Measurements from ENCODE around the gene PDE6B. TPM values are rescaled to one million over a fixed set of nuclear protein-coding genes. Genes with fewer than 3 reads are reported as not detected.

PDE6B gene
- total and polyA plus RNA-seq, 2 experiments from 2014 or later: 17.3 to 26.1 TPM

GRCh38 chr4:656436-657337 is 31.3 kb downstream of the PDE6B start:
- no peaks in the 10 kb centered on the region for H3K9me2 ChIP-seq (replicated peaks; ENCODE audit: insufficient read depth)
- H3K79me2 ChIP-seq: no peaks in the 10 kb centered on the region
- no peaks in the 10 kb centered on the region for H3K4me1 ChIP-seq (ENCODE audit: insufficient read depth)
- no peak overlapping the region for H3K27ac ChIP-seq
- no peaks in the 10 kb centered on the region for H4K20me1 ChIP-seq (ENCODE audit: insufficient read depth, poor library complexity, severe bottlenecking)
- no peaks in the 10 kb centered on the region for H3K36me3 ChIP-seq (replicated peaks; ENCODE audit: insufficient read depth, low read depth)
- H2AFZ ChIP-seq: no peak overlapping the region
- H3K4me2 ChIP-seq: no peak overlapping the region
- TF ChIP-seq EZH2phosphoT487 (IDR thresholded peaks at IDR 0.05; ENCODE audit: low read depth, severe bottlenecking, unreplicated experiment) (no peak), CTCF (IDR thresholded peaks at IDR 0.05; ENCODE audit: poor library complexity) (no peak), EZH2 (IDR thresholded peaks at IDR 0.05; ENCODE audit: borderline replicate concordance) (no peak)
- no peak for DNase-seq (ENCODE audit: low spot score)
- 83% methylated on average over 38 of the region's 58 CpGs for WGBS (ENCODE audit: low lambda C conversion rate, missing lambda C conversion rate)
- no peaks in the 10 kb centered on the region for H3K27me3 ChIP-seq
- no peaks in the 10 kb centered on the region for H3K9me3 ChIP-seq (ENCODE audit: low read depth)
- no peak overlapping the region for H3K4me3 ChIP-seq

GRCh38 chr4:657338-657833 is 32.0 kb downstream of the PDE6B start:
- TF ChIP-seq CTCF (IDR thresholded peaks at IDR 0.05; ENCODE audit: poor library complexity) (no peak), EZH2phosphoT487 (IDR thresholded peaks at IDR 0.05; ENCODE audit: low read depth, severe bottlenecking, unreplicated experiment) (no peak), EZH2 (IDR thresholded peaks at IDR 0.05; ENCODE audit: borderline replicate concordance) (no peak)
- no peaks in the 10 kb centered on the region for H3K9me2 ChIP-seq (replicated peaks; ENCODE audit: insufficient read depth)
- H3K4me1 ChIP-seq (ENCODE audit: insufficient read depth): no peaks in the 10 kb centered on the region
- no peak overlapping the region for H3K4me2 ChIP-seq
- H3K36me3 ChIP-seq (replicated peaks; ENCODE audit: insufficient read depth, low read depth): no peaks in the 10 kb centered on the region
- no peak overlapping the region for H2AFZ ChIP-seq
- H4K20me1 ChIP-seq (ENCODE audit: insufficient read depth, poor library complexity, severe bottlenecking): no peaks in the 10 kb centered on the region
- no peaks in the 10 kb centered on the region for H3K27me3 ChIP-seq
- no peak overlapping the region for H3K27ac ChIP-seq
- no peak for DNase-seq (ENCODE audit: low spot score)
- 94% methylated on average over 9 of the region's 23 CpGs for WGBS (ENCODE audit: low lambda C conversion rate, missing lambda C conversion rate)
- H3K4me3 ChIP-seq: no peak overlapping the region
- H3K79me2 ChIP-seq: no peaks in the 10 kb centered on the region
- H3K9me3 ChIP-seq (ENCODE audit: low read depth): no peaks in the 10 kb centered on the region

- Histone ChIP-seq H2AFZ (no peak overlapping the region), H3K4me1 (ENCODE audit: insufficient read depth) (peaks cover 2% of the 10 kb centered on the region), H4K20me1 (ENCODE audit: insufficient read depth, poor library complexity, severe bottlenecking) (no peaks in the 10 kb centered on the region), H3K36me3 (replicated peaks; ENCODE audit: insufficient read depth, low read depth) (no peaks in the 10 kb centered on the region), H3K4me3 (no peak overlapping the region), H3K4me2 (no peak overlapping the region), H3K27me3 (no peaks in the 10 kb centered on the region), H3K9me2 (replicated peaks; ENCODE audit: insufficient read depth) (no peaks in the 10 kb centered on the region), H3K27ac (no peak overlapping the region), H3K9me3 (ENCODE audit: low read depth) (no peaks in the 10 kb centered on the region), H3K79me2 (no peaks in the 10 kb centered on the region)
- TF ChIP-seq CTCF (IDR thresholded peaks at IDR 0.05; ENCODE audit: poor library complexity): no peak
- no peak for TF ChIP-seq EZH2 (IDR thresholded peaks at IDR 0.05; ENCODE audit: borderline replicate concordance)
- no peak for TF ChIP-seq EZH2phosphoT487 (IDR thresholded peaks at IDR 0.05; ENCODE audit: low read depth, severe bottlenecking, unreplicated experiment)
- no peak for DNase-seq (ENCODE audit: low spot score)
- WGBS (ENCODE audit: low lambda C conversion rate, missing lambda C conversion rate): 95% methylated on average over 18 of the region's 27 CpGs
Measured at GRCh38 chr4:657834-658667, 32.7 kb downstream of the PDE6B start.
